SK-N-SH (cell line): ENCODE measurements around the gene TNFAIP2.

Experiments used
- GABPA ChIP-seq: IDR thresholded peaks from 2 replicates; pipeline ENCODE4 v1.4.0; 2012; ENCODE audit warnings: low read depth, mild to moderate bottlenecking
- JUND ChIP-seq: IDR thresholded peaks from 2 replicates; pipeline ENCODE4 v1.4.0; 2012
- MXI1 ChIP-seq: IDR thresholded peaks from 2 replicates; pipeline ENCODE4 v1.6.1; 2012; ENCODE audit warnings: mild to moderate bottlenecking, low read depth, low read length, improper control_type of control experiment
- NFIC ChIP-seq: IDR thresholded peaks from 2 replicates; pipeline ENCODE4 v1.4.0; 2012; ENCODE audit warnings: borderline replicate concordance
- POLR2AphosphoS5 ChIP-seq: IDR thresholded peaks from 2 replicates; pipeline ENCODE4 v1.6.1; 2012; ENCODE audit warnings: low read depth, low read length
- RAD21 ChIP-seq: IDR thresholded peaks from 2 replicates; pipeline ENCODE4 v1.6.1; 2012; ENCODE audit warnings: mild to moderate bottlenecking, low read length
- TAF1 ChIP-seq: IDR thresholded peaks from 2 replicates; pipeline ENCODE4 v1.6.1; 2012; ENCODE audit warnings: low read depth, mild to moderate bottlenecking, low read length, moderate library complexity, borderline replicate concordance
- TCF12 ChIP-seq: IDR thresholded peaks from 2 replicates; pipeline ENCODE4 v1.4.0; 2012
- TF ChIP-seq, protein P1 (sequence below): fragments of 150-350 bp; IDR thresholded peaks from 2 replicates; pipeline ENCODE4 v1.6.1; 2017; ENCODE audit warnings: antibody characterized with exemption, low read length, low read depth, borderline replicate concordance
- TF ChIP-seq, protein P2 (sequence below): fragments of 200-600 bp; sonication (generic); IDR thresholded peaks from 2 replicates; pipeline ENCODE4 v1.6.1; 2017; ENCODE audit warnings: antibody characterized with exemption, mild to moderate bottlenecking, moderate library complexity
- TF ChIP-seq, protein P3 (sequence below): IDR thresholded peaks from 2 replicates; pipeline ENCODE4 v1.4.0; 2012; ENCODE audit warnings: low read depth

GRCh38 chr14:103128631-103129300 is 5.5 kb downstream of the TNFAIP2 start:
- TF ChIP-seq, protein P1, sequence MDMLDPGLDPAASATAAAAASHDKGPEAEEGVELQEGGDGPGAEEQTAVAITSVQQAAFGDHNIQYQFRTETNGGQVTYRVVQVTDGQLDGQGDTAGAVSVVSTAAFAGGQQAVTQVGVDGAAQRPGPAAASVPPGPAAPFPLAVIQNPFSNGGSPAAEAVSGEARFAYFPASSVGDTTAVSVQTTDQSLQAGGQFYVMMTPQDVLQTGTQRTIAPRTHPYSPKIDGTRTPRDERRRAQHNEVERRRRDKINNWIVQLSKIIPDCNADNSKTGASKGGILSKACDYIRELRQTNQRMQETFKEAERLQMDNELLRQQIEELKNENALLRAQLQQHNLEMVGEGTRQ: no peak
- TF ChIP-seq NFIC: peak; percentile 49
- TF ChIP-seq, protein P2, sequence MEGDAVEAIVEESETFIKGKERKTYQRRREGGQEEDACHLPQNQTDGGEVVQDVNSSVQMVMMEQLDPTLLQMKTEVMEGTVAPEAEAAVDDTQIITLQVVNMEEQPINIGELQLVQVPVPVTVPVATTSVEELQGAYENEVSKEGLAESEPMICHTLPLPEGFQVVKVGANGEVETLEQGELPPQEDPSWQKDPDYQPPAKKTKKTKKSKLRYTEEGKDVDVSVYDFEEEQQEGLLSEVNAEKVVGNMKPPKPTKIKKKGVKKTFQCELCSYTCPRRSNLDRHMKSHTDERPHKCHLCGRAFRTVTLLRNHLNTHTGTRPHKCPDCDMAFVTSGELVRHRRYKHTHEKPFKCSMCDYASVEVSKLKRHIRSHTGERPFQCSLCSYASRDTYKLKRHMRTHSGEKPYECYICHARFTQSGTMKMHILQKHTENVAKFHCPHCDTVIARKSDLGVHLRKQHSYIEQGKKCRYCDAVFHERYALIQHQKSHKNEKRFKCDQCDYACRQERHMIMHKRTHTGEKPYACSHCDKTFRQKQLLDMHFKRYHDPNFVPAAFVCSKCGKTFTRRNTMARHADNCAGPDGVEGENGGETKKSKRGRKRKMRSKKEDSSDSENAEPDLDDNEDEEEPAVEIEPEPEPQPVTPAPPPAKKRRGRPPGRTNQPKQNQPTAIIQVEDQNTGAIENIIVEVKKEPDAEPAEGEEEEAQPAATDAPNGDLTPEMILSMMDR: no peak
- no peak for TF ChIP-seq MXI1
- TF ChIP-seq TCF12: peak; percentile 64
- no peak for TF ChIP-seq POLR2AphosphoS5
- no peak for TF ChIP-seq GABPA
- TF ChIP-seq, protein P3, sequence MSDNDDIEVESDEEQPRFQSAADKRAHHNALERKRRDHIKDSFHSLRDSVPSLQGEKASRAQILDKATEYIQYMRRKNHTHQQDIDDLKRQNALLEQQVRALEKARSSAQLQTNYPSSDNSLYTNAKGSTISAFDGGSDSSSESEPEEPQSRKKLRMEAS: no peak
- no peak; the same call in 1 of the 2 replicates for TF ChIP-seq JUND
- TF ChIP-seq TAF1: no peak
- no peak for TF ChIP-seq RAD21
